Measurements from ENCODE around the gene TPSG1. TPM values are rescaled to one million over a fixed set of nuclear protein-coding genes. Genes with fewer than 3 reads are reported as not detected.
A peak's percentile ranks its signal among the peaks of the same experiment; 100 is the strongest.
"Not testable (repeated sequence)": the region's sequence is repeated elsewhere in the genome, so short reads cannot be mapped to it uniquely, and the experiment has no call there.

Gene TPSG1
- total RNA-seq, 2 experiments from 2014 or later = not detected

DNA sequence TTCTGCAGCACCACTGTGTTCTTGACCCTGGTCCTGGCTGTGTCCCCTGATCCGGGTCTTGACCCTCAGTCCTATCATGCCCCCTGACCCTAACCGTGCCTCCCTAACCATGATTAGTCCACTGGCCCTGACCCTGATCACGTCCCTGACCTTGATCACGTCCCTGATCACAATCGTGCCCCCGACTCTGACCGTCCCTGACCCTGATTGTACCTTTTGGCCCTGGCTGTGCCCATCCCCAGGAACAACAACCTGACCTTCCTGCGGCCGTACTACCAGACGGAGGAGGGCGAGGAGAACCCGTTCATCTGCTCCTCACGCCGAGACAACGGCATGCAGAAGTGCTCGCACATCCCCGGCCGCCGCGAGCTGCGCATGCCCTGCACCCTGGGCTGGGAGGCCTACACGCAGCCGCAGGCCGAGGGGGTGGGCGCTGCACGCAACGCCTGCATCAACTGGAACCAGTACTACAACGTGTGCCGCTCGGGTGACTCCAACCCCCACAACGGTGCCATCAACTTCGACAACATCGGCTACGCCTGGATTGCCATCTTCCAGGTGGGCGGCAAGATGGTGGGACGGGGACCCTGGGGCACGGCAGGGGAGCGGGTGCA, 24.9 kb downstream of the TPSG1 start:
- no peak overlapping the region for H3K4me3 Mint-ChIP-seq
- no peaks in the 10 kb centered on the region for H3K36me3 Mint-ChIP-seq
- H3K4me1 Mint-ChIP-seq = no peaks in the 10 kb centered on the region
- H3K9me3 Mint-ChIP-seq = no peaks in the 10 kb centered on the region
- no peak for DNase-seq
- H3K27me3 Mint-ChIP-seq = no peaks in the 10 kb centered on the region
- H3K27ac Mint-ChIP-seq = no peak overlapping the region

DNA sequence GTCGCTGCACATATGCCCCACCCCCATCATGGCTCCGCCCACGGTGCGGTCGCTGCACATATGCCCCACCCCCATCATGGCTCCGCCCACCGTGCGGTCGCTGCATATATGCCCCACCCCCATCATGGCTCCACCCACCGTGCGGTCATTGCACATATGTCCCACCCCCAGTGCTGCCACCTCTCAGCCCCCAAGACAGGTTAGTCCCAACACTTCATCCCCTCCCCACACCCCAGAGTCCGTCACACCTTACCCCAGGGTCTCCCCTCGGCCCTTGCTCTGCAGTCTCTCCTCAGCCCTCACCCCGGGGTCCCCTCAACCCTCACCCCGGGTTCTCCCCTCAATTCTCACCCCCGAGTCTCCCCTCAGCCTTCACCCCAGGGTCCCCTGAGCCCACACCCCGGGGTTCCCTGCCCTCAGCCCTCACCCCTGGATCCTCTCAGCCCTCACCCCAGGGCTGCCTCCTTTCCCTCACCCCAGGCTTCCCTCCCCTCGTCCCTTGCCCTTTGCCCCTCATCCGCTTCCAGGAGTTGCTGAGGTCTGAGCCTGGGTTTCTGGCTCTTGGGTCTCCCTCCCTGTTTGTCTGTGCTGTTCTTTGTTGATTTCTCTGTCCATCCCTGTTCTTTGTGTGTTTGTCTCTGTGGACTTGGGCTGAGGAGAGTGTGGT, 25.6 kb downstream of the TPSG1 start:
- no peaks in the 10 kb centered on the region for H3K9me3 Mint-ChIP-seq
- no peak for DNase-seq

DNA sequence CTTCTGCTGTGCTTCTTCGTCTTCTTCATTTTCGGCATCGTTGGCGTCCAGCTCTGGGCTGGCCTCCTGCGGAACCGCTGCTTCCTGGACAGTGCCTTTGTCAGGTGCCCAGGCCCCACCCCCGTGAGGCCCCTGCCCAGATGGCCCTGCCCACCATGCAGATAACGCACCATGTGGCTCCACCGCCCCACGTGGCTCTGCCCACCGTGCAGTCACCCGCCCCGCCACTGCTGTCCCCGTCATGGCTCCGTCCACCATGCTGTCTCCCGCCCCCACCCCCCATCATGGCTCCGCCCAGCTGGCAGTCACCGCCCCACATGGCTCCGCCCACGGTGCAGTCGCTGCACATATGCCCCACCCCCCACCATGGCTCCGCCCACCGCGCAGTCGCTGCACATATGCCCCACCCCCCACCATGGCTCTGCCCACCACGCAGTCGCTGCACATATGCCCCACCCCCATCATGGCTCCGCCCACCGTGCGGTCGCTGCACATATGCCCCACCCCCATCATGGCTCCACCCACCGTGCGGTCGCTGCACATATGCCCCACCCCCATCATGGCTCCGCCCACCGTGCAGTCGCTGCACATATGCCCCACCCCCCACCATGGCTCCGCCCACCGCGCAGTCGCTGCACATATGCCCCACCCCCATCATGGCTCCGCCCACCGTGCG, 26.3 kb downstream of the TPSG1 start:
- not testable (repeated sequence) for H3K9me3 Mint-ChIP-seq, H3K36me3 Mint-ChIP-seq, H3K27ac Mint-ChIP-seq, DNase-seq, H3K4me3 Mint-ChIP-seq, H3K27me3 Mint-ChIP-seq, H3K4me1 Mint-ChIP-seq

More for the DNA sequence above, 25.6 kb downstream of the TPSG1 start:
- Mint-ChIP-seq H3K27me3 (no peaks in the 10 kb centered on the region), H3K4me1 (no peaks in the 10 kb centered on the region), H3K4me3 (no peak overlapping the region), H3K27ac (no peak overlapping the region), H3K36me3 (no peaks in the 10 kb centered on the region)

DNA sequence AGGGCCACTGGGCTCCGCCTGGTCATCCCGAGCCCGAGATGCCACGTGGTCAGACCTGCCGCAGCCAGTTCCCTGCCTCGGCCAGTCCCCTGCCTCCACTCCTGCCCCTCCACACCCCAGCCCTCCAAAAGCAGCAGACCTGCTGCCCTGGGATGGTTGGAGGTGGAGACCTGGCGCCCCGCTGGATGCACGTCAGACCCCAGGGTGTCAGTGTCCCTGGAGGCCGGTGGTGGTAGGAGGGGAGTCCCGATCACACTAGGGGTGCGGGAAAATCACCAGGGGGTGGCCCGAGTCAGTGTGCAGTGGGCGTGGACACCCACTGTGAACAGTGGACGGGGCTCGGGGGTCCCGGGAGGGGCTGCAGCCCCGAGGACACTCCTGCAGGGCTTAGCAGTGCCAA, 26.9 kb downstream of the TPSG1 start:
- DNase-seq = no peak
- H3K4me3 Mint-ChIP-seq = no peak overlapping the region
- H3K27ac Mint-ChIP-seq = no peak overlapping the region
- no peaks in the 10 kb centered on the region for H3K36me3 Mint-ChIP-seq
- no peaks in the 10 kb centered on the region for H3K4me1 Mint-ChIP-seq
- no peaks in the 10 kb centered on the region for H3K9me3 Mint-ChIP-seq
- H3K27me3 Mint-ChIP-seq = no peaks in the 10 kb centered on the region

- Mint-ChIP-seq H3K27ac (no peak overlapping the region), H3K4me1 (no peaks in the 10 kb centered on the region), H3K27me3 (no peaks in the 10 kb centered on the region), H3K4me3 (no peak overlapping the region), H3K9me3 (no peaks in the 10 kb centered on the region), H3K36me3 (no peaks in the 10 kb centered on the region)
- no peak for DNase-seq
Measured at GRCh38 chr16:1197237-1197866, 27.7 kb downstream of the TPSG1 start.

GRCh38 chr16:1196494-1196893, 28.6 kb downstream of the TPSG1 start:
- H3K4me3 Mint-ChIP-seq = no peak overlapping the region
- H3K27me3 Mint-ChIP-seq = no peaks in the 10 kb centered on the region

GRCh38 chr16:1195393-1195666, 29.7 kb downstream of the TPSG1 start:
- Mint-ChIP-seq H3K27ac (no peak overlapping the region), H3K4me3 (no peak overlapping the region), H3K27me3 (no peaks in the 10 kb centered on the region), H3K4me1 (no peaks in the 10 kb centered on the region), H3K36me3 (no peaks in the 10 kb centered on the region), H3K9me3 (no peaks in the 10 kb centered on the region)
- DNase-seq = no peak

More at GRCh38 chr16:1196494-1196893, 28.6 kb downstream of the TPSG1 start:
- Mint-ChIP-seq H3K36me3 (no peaks in the 10 kb centered on the region), H3K4me1 (no peaks in the 10 kb centered on the region), H3K9me3 (no peaks in the 10 kb centered on the region), H3K27ac (no peak overlapping the region)
- no peak for DNase-seq

DNA sequence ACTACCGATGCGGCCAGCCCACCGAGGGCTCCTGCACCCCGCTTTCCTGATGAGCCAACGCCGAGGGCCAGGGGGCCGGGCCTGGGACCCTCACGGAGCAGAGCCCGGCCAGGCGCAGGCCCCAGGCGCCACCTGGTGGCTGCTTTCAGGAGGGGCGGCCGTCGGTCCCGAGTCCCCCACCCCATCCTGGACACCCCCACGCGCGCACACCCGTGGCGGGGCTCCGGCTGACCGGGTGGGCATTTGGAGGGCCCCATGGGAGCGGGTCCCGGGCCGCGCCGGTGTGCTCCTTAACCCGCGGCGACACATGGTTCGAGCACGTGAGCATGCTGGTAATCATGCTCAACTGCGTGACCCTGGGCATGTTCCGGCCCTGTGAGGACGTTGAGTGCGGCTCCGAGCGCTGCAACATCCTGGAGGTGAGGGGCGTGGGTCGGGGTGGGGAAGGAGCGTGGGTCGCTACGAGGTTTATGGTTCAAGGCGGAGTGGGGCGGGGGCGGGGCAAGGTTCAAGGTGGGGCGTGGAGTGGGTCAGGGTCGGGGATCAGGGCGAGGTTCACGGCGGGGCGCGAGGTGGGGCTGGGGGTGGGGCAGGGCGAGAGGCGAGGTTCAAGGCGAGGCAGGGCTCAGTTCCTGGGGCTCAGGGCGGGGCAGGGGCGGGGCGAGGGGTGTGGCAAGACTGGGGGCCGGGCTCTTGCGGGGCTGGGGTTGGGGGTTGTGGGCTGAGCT, 30.2 kb downstream of the TPSG1 start:
- H3K4me3 Mint-ChIP-seq = no peak overlapping the region
- H3K27me3 Mint-ChIP-seq = no peaks in the 10 kb centered on the region
- DNase-seq = peak; percentile 29
- H3K36me3 Mint-ChIP-seq = no peaks in the 10 kb centered on the region
- no peak overlapping the region for H3K27ac Mint-ChIP-seq
- H3K4me1 Mint-ChIP-seq = no peaks in the 10 kb centered on the region
- no peaks in the 10 kb centered on the region for H3K9me3 Mint-ChIP-seq

GRCh38 chr16:1193825-1194581, 31.1 kb downstream of the TPSG1 start:
- H3K27ac Mint-ChIP-seq = no peak overlapping the region
- H3K4me1 Mint-ChIP-seq = no peaks in the 10 kb centered on the region
- DNase-seq = no peak
- no peak overlapping the region for H3K4me3 Mint-ChIP-seq
- no peaks in the 10 kb centered on the region for H3K9me3 Mint-ChIP-seq
- H3K36me3 Mint-ChIP-seq = no peaks in the 10 kb centered on the region
- no peaks in the 10 kb centered on the region for H3K27me3 Mint-ChIP-seq

DNA sequence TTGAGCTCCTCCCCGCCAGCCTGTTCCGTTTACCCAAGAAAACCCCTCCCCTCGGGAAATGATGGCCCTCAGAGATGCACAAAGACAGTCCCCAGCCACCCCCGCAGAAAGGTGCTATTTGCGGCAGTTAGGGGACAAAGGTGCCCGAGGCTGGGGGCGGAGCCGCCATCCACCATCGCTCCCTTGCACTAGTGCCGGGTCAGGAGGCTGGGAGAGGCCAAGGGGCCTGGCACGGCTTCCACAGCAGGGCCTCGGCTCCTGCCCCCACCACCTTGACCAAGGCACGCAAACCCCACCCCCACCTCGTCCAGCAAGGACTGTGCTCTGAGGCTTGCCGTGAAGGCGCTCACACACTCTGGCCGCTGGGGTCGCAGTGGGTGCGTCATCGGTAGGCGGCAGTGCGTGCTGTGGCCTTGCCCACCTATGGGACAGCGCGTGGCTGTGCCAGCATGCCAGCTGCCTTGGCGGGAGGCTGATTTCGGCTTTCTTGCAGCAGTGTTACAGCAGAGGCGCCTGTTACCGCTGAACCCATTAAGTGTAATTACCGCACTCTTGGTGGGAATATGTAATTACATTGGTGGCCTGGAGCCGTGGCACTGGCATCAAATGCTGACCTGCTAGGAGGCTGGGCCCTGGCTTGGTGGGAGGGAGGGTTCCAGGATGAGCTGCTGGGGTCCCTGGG, 31.8 kb downstream of the TPSG1 start:
- H3K4me1 Mint-ChIP-seq = no peaks in the 10 kb centered on the region
- H3K27ac Mint-ChIP-seq = no peak overlapping the region
- DNase-seq = no peak
- H3K9me3 Mint-ChIP-seq = no peaks in the 10 kb centered on the region
- no peak overlapping the region for H3K4me3 Mint-ChIP-seq
- no peaks in the 10 kb centered on the region for H3K27me3 Mint-ChIP-seq
- H3K36me3 Mint-ChIP-seq = no peaks in the 10 kb centered on the region

GRCh38 chr16:1192384-1193073, 32.5 kb downstream of the TPSG1 start:
- H3K27ac Mint-ChIP-seq = no peak overlapping the region
- H3K4me3 Mint-ChIP-seq = no peak overlapping the region
- H3K9me3 Mint-ChIP-seq = no peaks in the 10 kb centered on the region
- no peaks in the 10 kb centered on the region for H3K4me1 Mint-ChIP-seq
- DNase-seq = no peak
- H3K36me3 Mint-ChIP-seq = no peaks in the 10 kb centered on the region
- H3K27me3 Mint-ChIP-seq = no peaks in the 10 kb centered on the region

GRCh38 chr16:1190789-1191188, 34.3 kb downstream of the TPSG1 start:
- DNase-seq, H3K4me1 Mint-ChIP-seq, H3K9me3 Mint-ChIP-seq, H3K27me3 Mint-ChIP-seq, H3K36me3 Mint-ChIP-seq, H3K4me3 Mint-ChIP-seq, H3K27ac Mint-ChIP-seq: not testable (repeated sequence)

GRCh38 chr16:1189455-1189854, 35.6 kb downstream of the TPSG1 start:
- Mint-ChIP-seq H3K27ac (no peak overlapping the region), H3K4me3 (no peak overlapping the region), H3K36me3 (no peaks in the 10 kb centered on the region), H3K9me3 (no peaks in the 10 kb centered on the region), H3K4me1 (no peaks in the 10 kb centered on the region), H3K27me3 (no peaks in the 10 kb centered on the region)
- DNase-seq = no peak

Measured in activated naive CD8-positive, alpha-beta T cell treated with anti-CD3 and anti-CD28 coated beads for 36 hours (primary cell).